ENCODE results near the gene CLEC2D. TPM values are rescaled to one million over a fixed set of nuclear protein-coding genes. Genes with fewer than 3 reads are reported as not detected.

Gene CLEC2D
- total and polyA plus RNA-seq, 11 donors: 1.1 to 18.7 (median 1.6) TPM

- H3K4me3 ChIP-seq: no peak overlapping the region
- H3K9me3 ChIP-seq: no peaks in the 10 kb centered on the region
- H3K36me3 ChIP-seq: no peaks in the 10 kb centered on the region
- H3K27me3 ChIP-seq: peaks cover 0 to 7% (median 0%) of the 10 kb centered on the region in 9 donors
- WGBS, 4 donors: 89 to 95% (median 94%) methylated on average over 7 of the region's 7 CpGs
- H3K27ac ChIP-seq: no peak overlapping the region
- ATAC-seq (no peak), DNase-seq (no peak)
- TF ChIP-seq, protein P1, sequence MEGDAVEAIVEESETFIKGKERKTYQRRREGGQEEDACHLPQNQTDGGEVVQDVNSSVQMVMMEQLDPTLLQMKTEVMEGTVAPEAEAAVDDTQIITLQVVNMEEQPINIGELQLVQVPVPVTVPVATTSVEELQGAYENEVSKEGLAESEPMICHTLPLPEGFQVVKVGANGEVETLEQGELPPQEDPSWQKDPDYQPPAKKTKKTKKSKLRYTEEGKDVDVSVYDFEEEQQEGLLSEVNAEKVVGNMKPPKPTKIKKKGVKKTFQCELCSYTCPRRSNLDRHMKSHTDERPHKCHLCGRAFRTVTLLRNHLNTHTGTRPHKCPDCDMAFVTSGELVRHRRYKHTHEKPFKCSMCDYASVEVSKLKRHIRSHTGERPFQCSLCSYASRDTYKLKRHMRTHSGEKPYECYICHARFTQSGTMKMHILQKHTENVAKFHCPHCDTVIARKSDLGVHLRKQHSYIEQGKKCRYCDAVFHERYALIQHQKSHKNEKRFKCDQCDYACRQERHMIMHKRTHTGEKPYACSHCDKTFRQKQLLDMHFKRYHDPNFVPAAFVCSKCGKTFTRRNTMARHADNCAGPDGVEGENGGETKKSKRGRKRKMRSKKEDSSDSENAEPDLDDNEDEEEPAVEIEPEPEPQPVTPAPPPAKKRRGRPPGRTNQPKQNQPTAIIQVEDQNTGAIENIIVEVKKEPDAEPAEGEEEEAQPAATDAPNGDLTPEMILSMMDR (IDR thresholded peaks at IDR 0.05): no peak
- TF ChIP-seq POLR2A (IDR thresholded peaks at IDR 0.05): no peak
- intact Hi-C loops (cut with DNase I): no loop called here
- peaks cover 0 to 16% (median 0%) of the 10 kb centered on the region in 12 donors for H3K4me1 ChIP-seq
Measured at GRCh38 chr12:9718968-9719367, 49.5 kb downstream of the CLEC2D start.

DNA sequence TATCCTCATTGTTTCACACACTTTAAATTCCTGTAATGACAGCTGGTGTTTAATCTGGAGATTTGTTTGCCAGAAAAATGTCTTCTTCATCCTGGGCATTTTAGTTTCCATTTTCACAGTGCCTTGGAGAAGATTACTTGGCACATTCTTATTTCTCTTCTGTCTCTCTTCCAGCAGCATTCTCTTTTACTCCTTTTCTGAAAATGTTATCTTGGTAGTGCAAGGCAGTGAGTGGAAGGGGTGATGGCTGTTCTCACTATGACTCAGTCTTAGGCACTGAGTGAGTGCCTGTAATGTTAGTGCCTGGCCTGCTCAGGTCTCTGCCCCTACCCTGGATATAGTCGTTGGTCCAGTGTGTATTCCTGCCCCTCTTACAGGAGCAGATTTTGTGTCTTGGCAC lies 50.3 kb downstream of the CLEC2D start:
- Histone ChIP-seq H3K27me3 (peaks cover 0 to 7% (median 0%) of the 10 kb centered on the region in 9 donors), H3K9me3 (no peaks in the 10 kb centered on the region), H3K4me1 (peaks cover 0 to 16% (median 0%) of the 10 kb centered on the region in 12 donors), H3K36me3 (no peaks in the 10 kb centered on the region), H3K4me3 (no peak overlapping the region), H3K27ac (no peak overlapping the region)
- intact Hi-C loops (cut with DNase I): no loop called here
- WGBS, 4 donors: 26 to 94% (median 59%) methylated on average over 1 of the region's 1 CpG
- TF ChIP-seq POLR2A (IDR thresholded peaks at IDR 0.05): no peak
- TF ChIP-seq, protein P1 (IDR thresholded peaks at IDR 0.05): no peak
- DNase-seq (no peak), ATAC-seq (no peak)

- ATAC-seq (no peak), DNase-seq (no peak)
- Histone ChIP-seq H3K27me3 (peaks cover 0 to 7% (median 0%) of the 10 kb centered on the region in 9 donors), H3K36me3 (no peaks in the 10 kb centered on the region), H3K9me3 (no peaks in the 10 kb centered on the region), H3K27ac (peak overlapping the region in 1 of 12 donors; percentile 37), H3K4me1 (peaks cover 0 to 16% (median 0%) of the 10 kb centered on the region in 12 donors), H3K4me3 (no peak overlapping the region)
- TF ChIP-seq, protein P1 (IDR thresholded peaks at IDR 0.05): no peak
- TF ChIP-seq POLR2A (IDR thresholded peaks at IDR 0.05): no peak
- 76 to 80% (median 77%) methylated on average over 5 of the region's 5 CpGs for WGBS, 4 donors
- intact Hi-C loops (cut with DNase I): no loop called here
Measured at GRCh38 chr12:9721394-9722092, 52.0 kb downstream of the CLEC2D start.

GRCh38 chr12:9724023-9724422 lies 54.5 kb downstream of the CLEC2D start:
- Histone ChIP-seq H3K4me3 (no peak overlapping the region), H3K36me3 (no peaks in the 10 kb centered on the region), H3K27me3 (peaks cover 0 to 7% (median 0%) of the 10 kb centered on the region in 9 donors), H3K4me1 (peaks cover 0 to 16% (median 0%) of the 10 kb centered on the region in 12 donors), H3K27ac (no peak overlapping the region), H3K9me3 (no peaks in the 10 kb centered on the region)
- DNase-seq (no peak), ATAC-seq (no peak)
- 86 to 96% (median 95%) methylated on average over 1 of the region's 1 CpG for WGBS, 4 donors
- TF ChIP-seq, protein P1 (IDR thresholded peaks at IDR 0.05): no peak
- intact Hi-C loops (cut with DNase I): no loop called here
